Activated naive CD8-positive, alpha-beta T cell treated with anti-CD3 and anti-CD28 coated beads for 36 hours (primary cell): ENCODE data around the gene CBFA2T3. TPM values are rescaled to one million over a fixed set of nuclear protein-coding genes. Genes with fewer than 3 reads are reported as not detected.
"Not testable (repeated sequence)": the region's sequence is repeated elsewhere in the genome, so short reads cannot be mapped to it uniquely, and the experiment has no call there.

ENCODE experiments used
- DNase-seq: peaks from one replicate; pipeline ENCODE4 v3.0.0; 2021
- H3K27ac Mint-ChIP-seq: one replicate; pipeline ENCODE4 v1.8.0; 2022; ENCODE audit warnings: mild to moderate bottlenecking, moderate library complexity, mixed read lengths
- H3K27me3 Mint-ChIP-seq: one replicate; pipeline ENCODE4 v1.8.0; 2022; ENCODE audit warnings: mild to moderate bottlenecking, mixed read lengths
- H3K36me3 Mint-ChIP-seq: one replicate; pipeline ENCODE4 v1.8.0; 2021; ENCODE audit warnings: mild to moderate bottlenecking, mixed read lengths
- H3K4me1 Mint-ChIP-seq: one replicate; pipeline ENCODE4 v1.8.0; 2021; ENCODE audit warnings: mixed read lengths
- H3K4me3 Mint-ChIP-seq: one replicate; pipeline ENCODE4 v1.8.0; 2022; ENCODE audit warnings: mild to moderate bottlenecking, moderate library complexity, mixed read lengths
- H3K9me3 Mint-ChIP-seq: one replicate; pipeline ENCODE4 v1.8.0; 2022; ENCODE audit warnings: mixed read lengths
- total RNA-seq, 2 experiments: library from RNA; stranded (reverse); gene quantifications; one replicate each; pipeline ENCODE4 v1.2.3, GENCODE V29; 2021

Gene CBFA2T3
- total RNA-seq, 2 experiments from 2014 or later = 0.28 to 0.56 TPM

DNA sequence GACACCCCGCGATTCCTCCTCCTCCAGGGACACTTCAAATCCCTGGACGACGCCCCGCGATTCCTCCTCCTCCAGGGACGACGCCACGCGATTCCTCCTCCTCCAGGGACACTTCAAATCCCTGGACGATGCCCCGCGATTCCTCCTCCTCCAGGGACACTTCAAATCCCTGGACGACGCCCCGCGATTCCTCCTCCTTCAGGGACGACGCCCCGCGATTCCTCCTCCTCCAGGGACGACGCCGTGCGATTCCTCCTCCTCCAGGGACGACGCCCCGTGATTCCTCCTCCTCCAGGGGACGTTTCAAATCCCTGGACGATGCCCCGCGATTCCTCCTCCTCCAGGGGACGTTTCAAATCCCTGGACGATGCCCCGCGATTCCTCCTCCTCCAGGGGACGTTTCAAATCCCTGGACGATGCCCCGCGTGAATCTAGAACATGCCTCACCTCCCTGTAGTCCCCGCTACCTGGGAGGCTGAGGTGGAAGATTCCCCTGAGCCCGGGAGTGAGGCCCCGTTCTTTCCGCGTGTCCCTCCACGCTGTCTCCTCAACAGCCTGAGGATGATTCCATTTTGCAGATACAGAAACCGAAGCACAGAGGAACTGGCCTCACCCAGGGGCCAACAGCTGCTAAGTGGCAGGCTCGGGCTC, 87.2 kb downstream of the CBFA2T3 start:
- not testable (repeated sequence) for H3K9me3 Mint-ChIP-seq, H3K36me3 Mint-ChIP-seq, H3K27me3 Mint-ChIP-seq, DNase-seq, H3K4me1 Mint-ChIP-seq, H3K27ac Mint-ChIP-seq, H3K4me3 Mint-ChIP-seq

DNA sequence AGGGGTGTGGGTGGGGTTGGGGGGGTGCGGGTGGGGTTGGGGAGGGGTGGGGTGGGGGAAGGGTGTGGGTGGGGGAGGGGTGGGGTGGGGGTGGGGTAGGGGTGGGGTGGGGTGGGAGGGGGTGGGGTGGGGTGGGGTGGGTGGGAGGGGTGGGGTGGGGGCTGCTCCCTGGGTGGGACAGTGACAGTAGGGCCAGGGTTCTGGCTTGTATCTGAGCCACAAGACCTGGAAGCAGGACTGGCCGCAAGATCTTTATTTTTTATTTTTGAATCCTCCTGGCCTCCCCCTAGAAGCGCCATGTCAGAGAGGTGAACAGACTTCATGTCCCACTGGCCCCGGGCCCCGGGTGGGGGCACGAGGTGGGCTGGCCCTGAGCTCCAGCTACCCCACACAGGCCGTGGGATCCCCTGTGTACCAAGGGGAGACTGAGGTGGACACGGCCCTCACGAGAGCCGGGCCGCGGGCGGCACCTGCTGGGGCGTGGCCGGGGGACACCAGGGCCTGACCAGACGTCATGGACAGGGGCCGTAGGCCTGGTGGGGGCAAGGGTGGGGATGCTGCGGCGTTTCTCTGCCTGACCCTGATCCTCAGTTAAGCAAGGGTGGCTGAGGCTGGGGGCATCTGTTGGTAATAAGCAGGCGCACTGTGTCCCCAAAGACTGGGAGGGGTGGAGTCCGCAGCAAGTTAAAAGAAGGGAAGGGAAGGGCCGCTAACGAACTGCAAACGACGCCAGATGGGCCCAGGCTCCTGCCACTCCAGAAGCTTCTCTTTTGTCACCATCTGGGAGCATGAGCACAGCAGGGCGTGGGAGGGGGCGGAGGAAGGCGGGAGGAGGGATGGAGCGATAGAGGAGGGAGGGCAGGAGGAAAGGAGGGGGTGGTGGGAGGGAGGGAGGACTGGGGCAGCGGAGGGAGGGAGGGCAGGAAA, 88.3 kb downstream of the CBFA2T3 start:
- no peak for DNase-seq
- Mint-ChIP-seq H3K9me3 (no peaks in the 10 kb centered on the region), H3K27ac (no peak overlapping the region), H3K4me3 (no peak overlapping the region), H3K4me1 (no peaks in the 10 kb centered on the region), H3K27me3 (no peaks in the 10 kb centered on the region), H3K36me3 (no peaks in the 10 kb centered on the region)

DNA sequence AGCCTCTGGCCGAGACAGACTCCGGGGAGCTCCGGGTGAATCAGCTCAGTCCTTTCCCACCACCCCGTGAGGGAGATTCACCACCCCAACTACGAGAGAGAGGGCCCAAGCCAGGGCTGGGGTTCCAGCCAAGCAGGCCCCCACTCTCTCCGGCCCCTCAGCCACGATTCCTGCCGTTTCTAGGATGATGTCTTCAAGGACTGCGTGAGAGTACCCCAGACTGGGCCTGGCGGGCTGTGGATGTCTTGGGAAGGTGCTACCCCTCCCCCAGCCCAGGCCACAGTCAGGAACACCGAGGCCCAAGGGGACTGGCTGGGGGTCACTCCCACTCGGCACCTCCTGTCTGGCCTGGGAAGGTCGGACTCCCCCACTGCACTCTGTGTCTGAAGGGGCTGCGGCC, 89.0 kb downstream of the CBFA2T3 start:
- Mint-ChIP-seq H3K9me3 (no peaks in the 10 kb centered on the region), H3K4me1 (no peaks in the 10 kb centered on the region), H3K4me3 (no peak overlapping the region), H3K27me3 (no peaks in the 10 kb centered on the region), H3K36me3 (no peaks in the 10 kb centered on the region), H3K27ac (no peak overlapping the region)
- DNase-seq = no peak

DNA sequence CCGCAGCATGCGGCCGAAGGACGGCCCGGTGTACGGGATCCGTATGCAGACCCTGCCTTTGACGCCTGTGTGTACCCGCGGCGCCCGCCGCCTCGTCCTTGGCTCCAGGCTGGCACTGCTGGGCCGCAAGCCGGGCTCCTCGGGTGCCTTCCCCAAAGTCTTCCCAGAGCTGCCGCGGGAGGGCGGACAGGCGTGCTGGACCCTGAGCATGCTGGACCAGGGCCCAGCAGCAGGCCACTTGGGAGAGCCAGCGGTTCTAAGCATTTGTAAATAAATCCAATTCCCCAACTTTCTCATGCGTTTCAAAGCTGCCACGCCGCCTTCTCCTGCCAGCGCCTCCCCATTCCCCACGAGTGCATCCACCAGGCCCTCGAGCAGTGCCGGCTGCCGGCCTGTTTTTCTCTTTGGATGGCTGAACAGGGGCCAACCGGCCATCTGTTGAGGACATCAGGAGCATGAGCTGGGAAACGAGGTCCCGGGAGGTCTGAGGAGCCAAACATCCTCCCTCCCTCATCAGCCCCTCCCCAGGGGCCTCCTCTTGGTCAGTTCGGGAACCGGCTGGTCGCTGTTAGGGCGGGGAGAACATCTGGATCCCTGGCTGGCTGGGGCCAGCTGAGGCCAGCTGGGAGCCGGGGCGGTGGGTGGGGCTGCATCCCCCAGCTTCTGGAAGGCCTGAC, 90.0 kb downstream of the CBFA2T3 start:
- no peak overlapping the region for H3K4me3 Mint-ChIP-seq
- no peak for DNase-seq
- no peaks in the 10 kb centered on the region for H3K36me3 Mint-ChIP-seq
- H3K4me1 Mint-ChIP-seq = no peaks in the 10 kb centered on the region
- no peak overlapping the region for H3K27ac Mint-ChIP-seq
- H3K27me3 Mint-ChIP-seq = no peaks in the 10 kb centered on the region
- peaks cover 1% of the 10 kb centered on the region for H3K9me3 Mint-ChIP-seq

DNA sequence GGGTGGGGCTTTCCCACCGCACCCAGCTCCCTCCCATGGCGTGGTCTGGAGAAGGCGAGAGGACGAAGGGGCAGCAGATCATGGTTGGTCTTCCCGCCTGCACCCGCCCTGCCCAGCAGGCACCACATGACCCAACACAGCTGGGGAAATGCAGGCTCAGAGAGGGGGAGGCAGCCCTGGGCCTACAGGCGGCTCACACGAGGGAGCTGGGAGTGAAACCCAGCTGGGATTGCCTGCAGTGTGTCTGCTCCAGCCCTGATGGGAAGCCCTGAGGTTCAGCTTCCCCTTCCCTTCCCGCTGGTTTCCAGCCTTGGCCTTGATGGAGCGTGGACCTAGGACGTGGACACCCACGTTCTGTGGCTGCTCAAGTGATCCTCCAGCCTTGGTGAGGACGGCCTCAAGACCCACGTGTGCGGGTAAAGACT, 90.6 kb downstream of the CBFA2T3 start:
- H3K27ac Mint-ChIP-seq = no peak overlapping the region
- H3K4me1 Mint-ChIP-seq = no peaks in the 10 kb centered on the region
- no peak overlapping the region for H3K4me3 Mint-ChIP-seq
- no peak for DNase-seq
- H3K27me3 Mint-ChIP-seq = no peaks in the 10 kb centered on the region
- no peaks in the 10 kb centered on the region for H3K36me3 Mint-ChIP-seq
- H3K9me3 Mint-ChIP-seq = peaks cover 1% of the 10 kb centered on the region

DNA sequence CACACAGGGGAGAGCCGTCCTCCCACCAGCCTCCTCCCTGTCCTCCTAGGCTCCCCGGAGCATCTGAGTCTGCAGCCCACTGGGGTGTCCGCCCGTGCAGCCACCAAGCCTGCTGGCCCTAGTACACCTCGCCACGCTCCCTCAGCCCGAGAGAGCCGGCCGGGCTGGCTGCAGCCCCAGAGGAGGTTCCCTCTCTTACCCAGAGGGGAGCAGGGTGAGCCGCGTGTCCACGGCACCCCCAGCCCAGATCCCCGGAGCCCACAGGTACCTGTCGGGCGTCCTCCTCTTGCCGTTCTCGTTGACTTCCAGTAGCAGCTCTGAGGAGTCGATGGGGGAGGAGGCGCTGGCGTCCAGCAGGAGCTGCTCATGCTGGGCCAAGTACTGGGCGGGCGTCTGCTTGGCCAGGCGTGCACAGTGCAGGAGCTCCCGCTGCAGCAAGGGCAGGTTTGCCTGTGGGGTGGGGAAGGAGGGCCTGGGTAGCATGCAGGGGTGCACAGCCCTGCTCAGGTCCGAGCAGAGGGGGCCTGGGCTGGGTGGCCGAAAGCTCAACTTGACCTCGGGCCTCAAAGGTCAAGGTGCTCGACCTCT, 91.2 kb downstream of the CBFA2T3 start:
- Mint-ChIP-seq H3K27me3 (no peaks in the 10 kb centered on the region), H3K4me3 (no peak overlapping the region), H3K4me1 (no peaks in the 10 kb centered on the region), H3K9me3 (peaks cover 1% of the 10 kb centered on the region), H3K36me3 (no peaks in the 10 kb centered on the region), H3K27ac (no peak overlapping the region)
- DNase-seq = no peak

DNA sequence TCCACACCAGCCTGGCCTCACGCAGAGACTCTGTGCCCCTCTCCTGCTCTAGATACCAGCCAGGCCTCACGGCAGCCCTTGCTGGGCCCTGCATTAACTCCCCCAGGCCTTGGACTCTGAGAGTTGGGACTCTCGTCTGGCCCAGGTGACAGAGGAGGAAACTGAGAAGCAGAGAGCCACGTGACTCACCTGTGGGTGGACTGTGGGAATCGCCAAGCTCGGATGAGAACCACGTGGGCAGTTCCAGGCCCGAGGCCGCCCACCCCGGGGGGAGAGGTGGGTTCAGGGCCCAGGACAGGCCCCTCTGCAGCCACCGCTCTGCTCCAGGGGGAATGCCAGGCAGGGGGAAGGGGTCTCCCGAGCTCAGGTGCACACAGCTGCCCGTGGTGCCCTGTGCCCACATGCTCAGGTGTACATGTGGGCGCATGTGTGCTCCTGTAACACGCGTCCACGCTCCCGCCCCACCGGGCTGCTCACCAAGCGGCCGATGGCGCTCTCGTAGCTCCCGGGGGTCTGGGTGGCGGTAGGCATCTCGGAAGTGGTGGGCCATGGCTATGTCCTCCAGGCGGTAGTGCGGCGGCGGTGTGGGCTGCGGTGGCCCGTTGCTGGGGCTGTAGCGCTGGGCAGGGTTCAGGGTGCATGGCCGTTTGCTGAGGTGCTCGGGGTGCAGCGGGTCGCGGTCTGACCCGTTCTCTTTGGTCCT, 92.3 kb downstream of the CBFA2T3 start:
- H3K4me1 Mint-ChIP-seq = no peaks in the 10 kb centered on the region
- H3K9me3 Mint-ChIP-seq = peaks cover 1% of the 10 kb centered on the region
- H3K36me3 Mint-ChIP-seq = no peaks in the 10 kb centered on the region
- no peak overlapping the region for H3K4me3 Mint-ChIP-seq
- no peak overlapping the region for H3K27ac Mint-ChIP-seq
- H3K27me3 Mint-ChIP-seq = no peaks in the 10 kb centered on the region
- DNase-seq = no peak

DNA sequence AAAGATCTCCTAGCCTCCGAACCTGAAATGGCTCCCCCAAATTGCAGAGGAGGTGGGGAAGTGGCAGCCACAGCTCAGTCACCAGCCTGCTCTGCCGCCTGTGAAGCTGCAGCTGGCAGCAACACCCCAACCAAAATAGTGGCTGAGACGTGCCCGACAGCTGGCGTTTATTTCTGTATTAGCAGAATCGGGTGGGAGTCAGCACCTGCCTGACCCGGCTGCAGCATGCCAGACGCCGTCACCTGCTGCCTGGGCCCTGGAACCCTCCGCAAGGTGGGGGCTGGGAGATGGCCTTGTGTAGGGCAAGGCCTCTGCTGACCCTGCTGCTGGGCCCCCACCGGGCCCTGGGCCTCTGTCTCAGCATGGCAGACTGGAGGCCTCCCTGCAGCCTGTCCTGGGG, 93.1 kb downstream of the CBFA2T3 start:
- Mint-ChIP-seq H3K27ac (no peak overlapping the region), H3K9me3 (peaks cover 1% of the 10 kb centered on the region), H3K36me3 (no peaks in the 10 kb centered on the region), H3K4me1 (no peaks in the 10 kb centered on the region), H3K4me3 (no peak overlapping the region), H3K27me3 (no peaks in the 10 kb centered on the region)
- no peak for DNase-seq

DNA sequence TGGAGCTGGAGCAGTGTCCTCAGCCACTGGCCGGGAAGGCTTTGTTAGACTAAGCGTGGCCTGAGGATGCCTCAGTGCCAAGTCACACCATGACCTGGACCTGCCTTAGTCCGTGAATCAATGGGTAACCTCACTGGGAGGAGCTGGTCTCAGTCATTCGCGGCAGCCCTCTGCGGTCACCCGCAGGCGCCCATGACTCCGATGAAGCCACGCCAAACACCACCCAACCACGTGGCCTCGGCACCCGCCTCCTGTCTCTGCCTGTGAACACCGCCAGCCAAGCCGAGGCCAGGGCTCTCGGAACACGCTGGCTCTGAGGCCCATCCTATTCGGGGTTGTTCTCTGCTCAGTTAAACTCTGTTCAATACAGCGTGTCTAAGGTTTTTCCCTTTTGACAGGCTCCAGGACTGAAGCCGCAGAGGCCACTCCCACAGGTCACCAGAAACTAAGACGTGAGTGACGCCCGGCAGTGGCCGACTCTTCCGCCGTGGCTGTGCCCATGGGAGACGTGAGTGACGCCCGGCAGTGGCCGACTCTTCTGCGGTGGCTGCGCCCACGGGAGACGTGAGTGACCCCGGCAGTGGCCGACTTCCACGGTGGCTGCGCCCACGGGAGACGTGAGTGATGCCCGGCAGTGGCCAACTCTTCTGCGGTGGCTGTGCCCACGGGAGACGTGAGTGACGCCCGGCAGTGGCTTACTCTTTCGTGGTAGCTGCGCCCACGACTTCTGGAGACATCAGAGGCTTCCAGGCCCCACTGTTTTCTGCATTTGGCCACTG, 93.7 kb downstream of the CBFA2T3 start:
- Mint-ChIP-seq H3K27me3 (no peaks in the 10 kb centered on the region), H3K27ac (no peak overlapping the region), H3K9me3 (peaks cover 1% of the 10 kb centered on the region), H3K4me3 (no peak overlapping the region), H3K36me3 (no peaks in the 10 kb centered on the region), H3K4me1 (no peaks in the 10 kb centered on the region)
- no peak for DNase-seq

DNA sequence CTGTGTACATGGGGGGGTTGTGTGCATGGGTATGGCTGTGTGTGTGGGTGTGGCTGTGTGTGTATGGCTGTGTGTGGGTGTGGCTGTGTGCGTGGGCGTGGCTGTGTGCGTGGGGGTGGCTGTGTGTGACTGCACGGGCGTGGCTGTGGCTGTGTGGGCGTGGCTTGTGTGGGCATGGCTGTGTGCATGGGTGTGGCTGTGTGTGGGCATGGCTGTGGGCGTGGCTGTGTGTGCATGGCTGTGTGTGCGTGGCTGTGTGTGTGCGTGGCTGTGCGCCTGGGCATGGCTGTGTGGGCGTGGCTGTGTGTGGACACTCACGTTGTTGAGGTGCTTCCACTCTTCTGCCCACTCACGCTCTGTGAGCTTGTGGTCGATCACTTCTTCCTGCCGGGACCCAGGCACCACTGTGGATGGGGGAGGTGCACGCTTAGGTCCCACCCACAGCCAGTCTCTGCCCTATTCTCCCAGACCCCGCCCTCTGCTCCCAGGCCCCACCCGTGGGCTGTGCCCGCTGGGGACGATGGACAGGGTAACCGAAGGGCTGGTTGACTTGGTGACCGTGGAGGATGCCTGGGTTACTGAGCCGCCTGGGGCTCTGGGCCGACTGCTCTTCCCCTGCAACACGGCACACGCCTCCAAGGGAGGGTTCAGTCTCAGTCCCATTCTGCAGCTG, 94.5 kb downstream of the CBFA2T3 start:
- H3K4me1 Mint-ChIP-seq = no peaks in the 10 kb centered on the region
- H3K27ac Mint-ChIP-seq = no peak overlapping the region
- no peak for DNase-seq
- no peaks in the 10 kb centered on the region for H3K27me3 Mint-ChIP-seq
- H3K4me3 Mint-ChIP-seq = no peak overlapping the region
- no peaks in the 10 kb centered on the region for H3K36me3 Mint-ChIP-seq
- H3K9me3 Mint-ChIP-seq = peaks cover 1% of the 10 kb centered on the region

DNA sequence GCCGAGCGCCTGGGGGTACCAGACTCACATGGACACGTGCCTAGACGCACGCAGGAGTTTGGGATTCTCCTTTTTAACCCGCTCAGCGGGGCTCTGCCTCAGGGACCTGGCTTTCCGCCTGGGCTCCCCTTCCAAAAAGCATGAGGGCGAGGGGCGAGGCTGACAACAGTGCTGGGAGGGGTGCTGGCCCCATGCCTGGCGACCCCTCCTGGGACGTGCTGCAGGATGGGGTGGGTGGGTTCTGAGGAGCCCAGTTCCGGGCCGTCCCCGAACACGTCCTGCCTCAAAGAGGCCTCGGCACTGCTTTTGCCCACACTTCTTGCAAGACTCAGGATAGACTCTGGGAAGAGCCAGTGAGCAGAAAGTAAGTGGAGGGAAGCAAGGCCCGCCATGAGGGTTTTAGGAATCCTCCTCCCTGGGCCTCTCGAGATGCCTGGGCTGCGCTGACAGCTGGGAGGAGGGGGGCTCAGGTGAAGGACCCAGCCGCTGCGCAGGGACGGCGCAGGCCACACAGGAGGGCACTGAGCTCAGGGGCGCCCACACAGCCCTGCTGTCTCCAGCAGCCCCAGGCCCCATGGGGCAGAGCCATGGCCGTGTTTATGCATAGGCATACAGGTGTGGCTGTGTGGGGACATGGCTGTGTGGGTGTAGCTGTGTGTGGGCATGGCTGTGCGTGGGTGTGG, 95.2 kb downstream of the CBFA2T3 start:
- H3K27me3 Mint-ChIP-seq = no peaks in the 10 kb centered on the region
- no peak overlapping the region for H3K4me3 Mint-ChIP-seq
- H3K27ac Mint-ChIP-seq = no peak overlapping the region
- H3K36me3 Mint-ChIP-seq = no peaks in the 10 kb centered on the region
- DNase-seq = no peak
- no peaks in the 10 kb centered on the region for H3K4me1 Mint-ChIP-seq
- H3K9me3 Mint-ChIP-seq = peaks cover 1% of the 10 kb centered on the region

DNA sequence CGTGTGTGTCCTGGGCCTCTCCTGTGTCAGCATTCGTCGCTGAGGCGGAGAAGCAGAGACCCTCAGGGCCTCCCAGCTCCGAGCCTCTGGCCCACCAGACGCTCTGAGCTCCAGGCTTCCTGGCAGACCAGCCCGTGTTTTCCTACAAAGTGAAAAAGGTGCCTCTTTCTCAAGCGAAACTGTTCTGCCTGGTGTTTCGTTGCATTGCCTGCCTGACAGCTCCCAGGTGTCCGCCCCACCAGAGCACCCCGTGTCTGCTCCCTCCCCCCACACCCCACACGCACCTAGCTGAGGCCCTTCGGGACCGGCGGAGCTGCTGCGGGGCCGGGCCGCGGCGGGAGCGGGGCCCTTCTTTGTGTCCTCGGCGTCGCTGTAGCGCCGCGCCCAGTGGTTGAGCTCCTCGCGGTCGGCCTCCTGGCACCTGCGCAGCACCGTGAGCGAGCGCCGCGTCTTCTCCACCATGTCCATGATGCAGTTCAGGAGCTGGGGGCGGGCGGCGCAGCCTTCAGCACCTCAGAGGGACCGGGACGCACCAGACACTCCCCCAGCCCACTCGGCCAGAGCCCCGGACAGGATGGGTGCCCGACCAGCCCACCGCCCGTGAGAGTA, 95.9 kb downstream of the CBFA2T3 start:
- no peaks in the 10 kb centered on the region for H3K36me3 Mint-ChIP-seq
- H3K27me3 Mint-ChIP-seq = no peaks in the 10 kb centered on the region
- no peak overlapping the region for H3K4me3 Mint-ChIP-seq
- no peak for DNase-seq
- no peaks in the 10 kb centered on the region for H3K4me1 Mint-ChIP-seq
- H3K9me3 Mint-ChIP-seq = peaks cover 1% of the 10 kb centered on the region
- no peak overlapping the region for H3K27ac Mint-ChIP-seq
